Panc1 (cell line): ENCODE measurements around the gene FADS2. TPM values are rescaled to one million over a fixed set of nuclear protein-coding genes. Genes with fewer than 3 reads are reported as not detected.

ENCODE experiments used
- ATAC-seq: fragments of 200-7000 bp; cut with Tn5 transposase; 2 replicates; pipeline ENCODE4 v1.9.1; 2020; ENCODE audit warnings: mild to moderate bottlenecking, moderate library complexity
- BruUV-seq: library from RNA; stranded (reverse); fragments of 400-500 nt; replicated peaks from 2 replicates; lab custom pipeline; 2021; lab: Mats Ljungman, UMichigan
- CTCF ChIA-PET: fragments of 300-600 bp; sonication (Branson Sonifier 250); formaldehyde crosslinking; loops from one replicate; lab custom pipeline; 2022; ENCODE audit warnings: antibody characterized with exemption; lab: Charles Lee
- POLR2A ChIA-PET: fragments of 300-600 bp; sonication (Branson Sonifier 250); formaldehyde crosslinking; loops from one replicate; lab custom pipeline; 2022; ENCODE audit warnings: antibody characterized with exemption; lab: Charles Lee
- DNase-seq: peaks from one replicate; pipeline ENCODE4 v3.0.0-alpha.2; 2010; ENCODE audit warnings: low read depth, low spot score
- H3K27ac ChIP-seq: 2 replicates; pipeline ENCODE4 v1.5.1; 2011; ENCODE audit warnings: mild to moderate bottlenecking, low read length, inconsistent platforms
- H3K27me3 ChIP-seq: fragments of 200-500 bp; sonication (Bioruptor generic); 2 replicates; pipeline ENCODE4 v1.6.0; 2014; ENCODE audit warnings: low read length, inconsistent platforms; ENCODE audit not compliant: control insufficient read depth, insufficient read depth
- H3K36me3 ChIP-seq: fragments of 200-500 bp; sonication (Bioruptor generic); 2 replicates; pipeline ENCODE4 v1.5.1; 2014; ENCODE audit warnings: inconsistent platforms, mild to moderate bottlenecking, low read length, moderate library complexity; ENCODE audit not compliant: control insufficient read depth, insufficient read depth
- H3K4me1 ChIP-seq: 2 replicates; pipeline ENCODE4 v1.5.1; 2011; ENCODE audit warnings: inconsistent platforms, mild to moderate bottlenecking, low read length, moderate library complexity; ENCODE audit not compliant: control insufficient read depth, insufficient read depth
- H3K4me3 ChIP-seq, 2 experiments: 2 replicates each; pipeline ENCODE4 v1.5.1; 2011 to 2012; ENCODE audit warnings: low read depth in 2 of 2, low read length in 2 of 2, mild to moderate bottlenecking in 2 of 2, inconsistent platforms in 1 of 2, moderate library complexity in 1 of 2
- H3K9me3 ChIP-seq: fragments of 200-500 bp; sonication (Bioruptor generic); 2 replicates; pipeline ENCODE4 v1.5.1; 2014; ENCODE audit warnings: low read depth, mild to moderate bottlenecking, inconsistent platforms, low read length, moderate library complexity; ENCODE audit not compliant: control insufficient read depth, insufficient read depth
- POLR2AphosphoS5 ChIP-seq: IDR thresholded peaks from 2 replicates; pipeline ENCODE4 v1.6.1; 2012; ENCODE audit warnings: mild to moderate bottlenecking, low read depth, low read length, moderate library complexity
- SIN3A ChIP-seq: IDR thresholded peaks from 2 replicates; pipeline ENCODE4 v1.6.1; 2012; ENCODE audit warnings: low read depth, mild to moderate bottlenecking, low read length, moderate library complexity, borderline replicate concordance; ENCODE audit not compliant: insufficient read depth
- TCF7L2 ChIP-seq: IDR thresholded peaks from 2 replicates; pipeline ENCODE4 v1.6.1; 2011; ENCODE audit warnings: mild to moderate bottlenecking, low read depth, low read length, inconsistent platforms
- in situ Hi-C: cut with HindIII; loops from 2 replicates; pipeline ENCODE4 v1.10.0; 2016; ENCODE audit warnings: low sequenced_read_pairs, low pct_unique_long_range_greater_than_20kb
- intact Hi-C: fragments of 100-400 bp; cut with micrococcal nuclease; formaldehyde crosslinking; loops from one replicate; pipeline ENCODE4 v1.10.0; 2022; ENCODE audit not compliant: unreplicated experiment
- total RNA-seq: library from RNA; stranded (reverse); gene quantifications from one replicate; pipeline ENCODE4 v1.2.1, GENCODE V29; 2021; ENCODE audit not compliant: unreplicated experiment
- TF ChIP-seq, protein P1 (sequence below): fragments of 450-650 bp; IDR thresholded peaks from 2 replicates; pipeline ENCODE4 v1.5.1; 2017; ENCODE audit warnings: mild to moderate bottlenecking
- TF ChIP-seq, protein P2 (sequence below), 2 experiments: IDR thresholded peaks; 2 replicates each; pipeline ENCODE4 v1.6.1; 2011 to 2012; ENCODE audit warnings: low read depth in 2 of 2, control low read depth in 1 of 2, low read length in 1 of 2, mild to moderate bottlenecking in 1 of 2, moderate library complexity in 1 of 2; ENCODE audit not compliant: insufficient read depth in 1 of 2

The FADS2 gene
- total RNA-seq, 1 experiment from 2014 or later: 679 TPM

DNA sequence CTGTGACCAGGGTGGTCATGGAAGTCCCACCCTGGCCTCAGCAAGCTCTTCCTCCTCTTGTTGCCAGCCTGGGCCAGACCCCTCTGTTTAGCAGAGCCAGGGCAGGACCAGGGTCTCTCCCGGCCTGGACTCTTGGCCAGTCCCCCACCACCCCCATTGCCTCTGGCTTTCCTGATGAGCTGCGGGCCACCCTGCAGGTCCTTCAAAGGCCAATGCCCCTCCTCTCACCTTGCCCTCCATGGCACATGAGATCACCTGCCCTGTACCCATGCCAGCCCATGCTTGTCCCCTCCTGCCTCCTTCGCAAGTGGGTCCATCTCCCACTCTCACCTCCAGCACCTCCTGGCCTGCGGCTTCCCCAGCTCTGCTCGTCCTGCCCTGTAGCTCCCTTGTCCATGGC, 10.4 kb downstream of the FADS2 start:
- Histone ChIP-seq H3K4me1 (peaks cover 22% of the 10 kb centered on the region), H3K4me3 (no peak overlapping the region), H3K36me3 (no peaks in the 10 kb centered on the region), H3K9me3 (no peaks in the 10 kb centered on the region), H3K27ac (no peak overlapping the region), H3K27me3 (no peaks in the 10 kb centered on the region)
- ATAC-seq: no peak
- no TSS peak for BruUV-seq
- in situ Hi-C loops (no loop called here), intact Hi-C loops (no loop called here)
- ChIA-PET POLR2A (interaction anchor here (0.6 kb wide), 1 partner anchor 133 kb away, joined by 3 read pairs; no protein-coding TSS in a partner anchor), CTCF (no interaction called here)
- DNase-seq: no peak
- TF ChIP-seq POLR2AphosphoS5: no peak
- TF ChIP-seq SIN3A: no peak
- TF ChIP-seq, protein P1, sequence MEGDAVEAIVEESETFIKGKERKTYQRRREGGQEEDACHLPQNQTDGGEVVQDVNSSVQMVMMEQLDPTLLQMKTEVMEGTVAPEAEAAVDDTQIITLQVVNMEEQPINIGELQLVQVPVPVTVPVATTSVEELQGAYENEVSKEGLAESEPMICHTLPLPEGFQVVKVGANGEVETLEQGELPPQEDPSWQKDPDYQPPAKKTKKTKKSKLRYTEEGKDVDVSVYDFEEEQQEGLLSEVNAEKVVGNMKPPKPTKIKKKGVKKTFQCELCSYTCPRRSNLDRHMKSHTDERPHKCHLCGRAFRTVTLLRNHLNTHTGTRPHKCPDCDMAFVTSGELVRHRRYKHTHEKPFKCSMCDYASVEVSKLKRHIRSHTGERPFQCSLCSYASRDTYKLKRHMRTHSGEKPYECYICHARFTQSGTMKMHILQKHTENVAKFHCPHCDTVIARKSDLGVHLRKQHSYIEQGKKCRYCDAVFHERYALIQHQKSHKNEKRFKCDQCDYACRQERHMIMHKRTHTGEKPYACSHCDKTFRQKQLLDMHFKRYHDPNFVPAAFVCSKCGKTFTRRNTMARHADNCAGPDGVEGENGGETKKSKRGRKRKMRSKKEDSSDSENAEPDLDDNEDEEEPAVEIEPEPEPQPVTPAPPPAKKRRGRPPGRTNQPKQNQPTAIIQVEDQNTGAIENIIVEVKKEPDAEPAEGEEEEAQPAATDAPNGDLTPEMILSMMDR: no peak
- no peak for TF ChIP-seq TCF7L2
- TF ChIP-seq, protein P2, sequence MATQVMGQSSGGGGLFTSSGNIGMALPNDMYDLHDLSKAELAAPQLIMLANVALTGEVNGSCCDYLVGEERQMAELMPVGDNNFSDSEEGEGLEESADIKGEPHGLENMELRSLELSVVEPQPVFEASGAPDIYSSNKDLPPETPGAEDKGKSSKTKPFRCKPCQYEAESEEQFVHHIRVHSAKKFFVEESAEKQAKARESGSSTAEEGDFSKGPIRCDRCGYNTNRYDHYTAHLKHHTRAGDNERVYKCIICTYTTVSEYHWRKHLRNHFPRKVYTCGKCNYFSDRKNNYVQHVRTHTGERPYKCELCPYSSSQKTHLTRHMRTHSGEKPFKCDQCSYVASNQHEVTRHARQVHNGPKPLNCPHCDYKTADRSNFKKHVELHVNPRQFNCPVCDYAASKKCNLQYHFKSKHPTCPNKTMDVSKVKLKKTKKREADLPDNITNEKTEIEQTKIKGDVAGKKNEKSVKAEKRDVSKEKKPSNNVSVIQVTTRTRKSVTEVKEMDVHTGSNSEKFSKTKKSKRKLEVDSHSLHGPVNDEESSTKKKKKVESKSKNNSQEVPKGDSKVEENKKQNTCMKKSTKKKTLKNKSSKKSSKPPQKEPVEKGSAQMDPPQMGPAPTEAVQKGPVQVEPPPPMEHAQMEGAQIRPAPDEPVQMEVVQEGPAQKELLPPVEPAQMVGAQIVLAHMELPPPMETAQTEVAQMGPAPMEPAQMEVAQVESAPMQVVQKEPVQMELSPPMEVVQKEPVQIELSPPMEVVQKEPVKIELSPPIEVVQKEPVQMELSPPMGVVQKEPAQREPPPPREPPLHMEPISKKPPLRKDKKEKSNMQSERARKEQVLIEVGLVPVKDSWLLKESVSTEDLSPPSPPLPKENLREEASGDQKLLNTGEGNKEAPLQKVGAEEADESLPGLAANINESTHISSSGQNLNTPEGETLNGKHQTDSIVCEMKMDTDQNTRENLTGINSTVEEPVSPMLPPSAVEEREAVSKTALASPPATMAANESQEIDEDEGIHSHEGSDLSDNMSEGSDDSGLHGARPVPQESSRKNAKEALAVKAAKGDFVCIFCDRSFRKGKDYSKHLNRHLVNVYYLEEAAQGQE (IDR thresholded peaks at IDR 0.05; ENCODE audit: insufficient read depth in 1 of 2, low read depth in 2 of 2, low read length in 1 of 2): no peak

GRCh38 chr11:61838921-61839320, 10.8 kb downstream of the FADS2 start:
- POLR2A ChIA-PET: interaction anchor here (0.6 kb wide), 1 partner anchor 132 kb away, joined by 3 read pairs; no protein-coding TSS in a partner anchor
- BruUV-seq: no TSS peak
- no peak for DNase-seq
- H3K27ac ChIP-seq: no peak overlapping the region
- H3K9me3 ChIP-seq: no peaks in the 10 kb centered on the region
- H3K36me3 ChIP-seq: no peaks in the 10 kb centered on the region
- peaks cover 18% of the 10 kb centered on the region for H3K4me1 ChIP-seq
- intact Hi-C loops (no loop called here), in situ Hi-C loops (no loop called here)
- no peak for TF ChIP-seq TCF7L2
- TF ChIP-seq, protein P1: no peak
- no peak for TF ChIP-seq SIN3A
- no peak for TF ChIP-seq POLR2AphosphoS5
- TF ChIP-seq, protein P2 (IDR thresholded peaks at IDR 0.05; ENCODE audit: insufficient read depth in 1 of 2, low read depth in 2 of 2, low read length in 1 of 2): no peak
- no peak for ATAC-seq
- H3K27me3 ChIP-seq: no peaks in the 10 kb centered on the region
- H3K4me3 ChIP-seq: no peak overlapping the region
- CTCF ChIA-PET: no interaction called here
